ENCODE results near the gene RHPN2.

DNA sequence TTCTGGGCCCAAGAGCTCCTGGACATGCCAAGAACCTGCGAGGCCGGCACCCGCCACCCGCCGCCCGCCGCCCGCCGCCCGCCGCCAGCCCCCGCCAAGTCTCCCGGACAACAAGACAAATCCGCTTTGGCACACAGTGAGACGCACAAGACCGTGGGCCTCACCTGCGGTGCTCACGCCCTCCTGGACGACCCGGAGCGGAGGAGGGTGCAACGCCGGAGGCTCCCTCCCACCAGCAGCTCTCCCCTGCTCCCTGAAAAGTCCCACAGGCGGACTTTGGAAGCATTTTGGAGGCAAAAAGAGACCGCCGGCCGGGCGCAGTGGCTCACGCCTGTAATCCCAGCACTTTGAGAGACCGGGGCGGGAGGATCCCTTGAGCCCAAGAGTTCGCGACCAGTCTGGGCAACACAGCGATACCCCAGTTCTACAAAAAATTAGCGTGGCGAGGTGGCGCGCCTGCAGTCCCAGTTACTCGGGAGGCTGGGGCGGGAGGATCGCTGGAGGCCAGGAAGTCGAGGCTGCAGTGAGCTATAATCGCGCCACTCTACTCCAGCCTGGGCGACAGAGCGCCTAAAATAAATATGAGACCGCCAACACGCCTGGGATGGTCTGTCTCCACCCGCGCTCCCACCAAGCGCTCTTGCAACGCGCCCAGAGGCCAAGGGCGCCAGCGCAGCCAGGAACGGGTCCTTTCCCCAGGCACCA is 783 bp downstream of the RHPN2 start:
- TF ChIP-seq CTCF (IDR thresholded peaks at IDR 0.05) (no peak), POLR2A (IDR thresholded peaks at IDR 0.05) (no peak)

All from esophagus squamous epithelium (tissue), 4 donors.